H1 (cell line): ENCODE data around the gene PI4KA. TPM values are rescaled to one million over a fixed set of nuclear protein-coding genes. Genes with fewer than 3 reads are reported as not detected.

Source experiments
- CTCF ChIA-PET: fragments of 300-600 bp; sonication (Branson Sonifier 250); formaldehyde crosslinking; loops from one replicate; lab custom pipeline; 2021; ENCODE audit not compliant: partially characterized antibody; lab: Charles Lee
- POLR2A ChIA-PET: fragments of 300-600 bp; sonication (Branson Sonifier 250); formaldehyde crosslinking; loops from one replicate; lab custom pipeline; 2021; ENCODE audit warnings: inconsistent platforms; ENCODE audit not compliant: partially characterized antibody; lab: Charles Lee
- DNase-seq, 2 experiments: peaks; one replicate each; pipeline versions ENCODE4 v3.0.0 to v3.0.0-alpha.2; 2010 to 2022; ENCODE audit warnings: low spot score in 2 of 2, low read depth in 1 of 2, mixed read lengths in 1 of 2
- FAIRE-seq: peaks from 2 replicates; lab custom pipeline; 2011; peaks lifted over from hg19 to GRCh38; lab: Jason Lieb, UNC
- H2AFZ ChIP-seq: 2 replicates; pipeline ENCODE4 v1.8.1; 2012; ENCODE audit warnings: low read length, inconsistent platforms
- H2AK5ac ChIP-seq: 2 replicates; pipeline ENCODE4 v1.6.1; 2013; ENCODE audit warnings: low read depth, low read length
- H2BK120ac ChIP-seq: replicated peaks from 2 replicates; pipeline ENCODE3; 2013; ENCODE audit warnings: low read depth, low read length, inconsistent platforms
- H2BK12ac ChIP-seq: 2 replicates; pipeline ENCODE4 v1.6.1; 2013; ENCODE audit warnings: low read depth, low read length
- H2BK15ac ChIP-seq: 2 replicates; pipeline ENCODE4 v1.6.1; 2013; ENCODE audit warnings: low read length
- H2BK20ac ChIP-seq: 2 replicates; pipeline ENCODE4 v1.6.1; 2013; ENCODE audit warnings: low read length
- H2BK5ac ChIP-seq: 2 replicates; pipeline ENCODE4 v1.6.1; 2013; ENCODE audit warnings: low read depth, low read length
- H3K14ac ChIP-seq: 2 replicates; pipeline ENCODE4 v1.6.1; 2013; ENCODE audit warnings: inconsistent platforms; ENCODE audit not compliant: insufficient read length
- H3K18ac ChIP-seq: 2 replicates; pipeline ENCODE4 v1.6.1; 2013; ENCODE audit warnings: low read length; ENCODE audit errors: extremely low read depth
- H3K23ac ChIP-seq: 2 replicates; pipeline ENCODE4 v1.6.1; 2013; ENCODE audit warnings: inconsistent platforms; ENCODE audit not compliant: insufficient read length
- H3K23me2 ChIP-seq: 2 replicates; pipeline ENCODE4 v1.6.1; 2013; ENCODE audit warnings: low read depth, low read length
- H3K27ac ChIP-seq: 2 replicates; pipeline ENCODE4 v1.6.1; 2011; ENCODE audit warnings: low read depth, low read length, inconsistent platforms
- H3K27me3 ChIP-seq, 4 experiments: replicated peaks in 1 of 4; 1 replicate in 1 of 4; 2 replicates in 3 of 4; pipeline versions ENCODE4 v1.6.1 to v1.8.1; 2011 to 2013; ENCODE audit warnings: low read length in 3 of 4, mild to moderate bottlenecking in 3 of 4, inconsistent platforms in 2 of 4, mixed read lengths in 2 of 4, moderate library complexity in 1 of 4; ENCODE audit not compliant: control insufficient read depth in 3 of 4, insufficient read depth in 3 of 4; ENCODE audit errors: extremely low read depth in 1 of 4
- H3K36me3 ChIP-seq, 4 experiments: 2 replicates each; pipeline versions ENCODE4 v1.6.1 to v1.8.1; 2011 to 2013; ENCODE audit warnings: mild to moderate bottlenecking in 4 of 4, low read length in 3 of 4, moderate library complexity in 2 of 4, control low read depth in 1 of 4, inconsistent platforms in 1 of 4; ENCODE audit not compliant: insufficient read depth in 4 of 4, control insufficient read depth in 2 of 4
- H3K4ac ChIP-seq: replicated peaks from 2 replicates; pipeline ENCODE3; 2013; ENCODE audit warnings: low read length, low read depth, mixed read lengths, inconsistent platforms; ENCODE audit not compliant: insufficient read length
- H3K4me1 ChIP-seq, 4 experiments: replicated peaks in 1 of 4; 1 replicate in 1 of 4; 2 replicates in 3 of 4; pipeline versions ENCODE4 v1.6.1 to v1.8.1; 2011 to 2013; ENCODE audit warnings: low read length in 3 of 4, inconsistent platforms in 2 of 4, mixed read lengths in 1 of 4; ENCODE audit not compliant: insufficient read depth in 4 of 4, control insufficient read depth in 3 of 4
- H3K4me2 ChIP-seq, 2 experiments: 2 replicates each; pipeline versions ENCODE4 v1.6.1 to v1.8.1; 2011 to 2013; ENCODE audit warnings: low read depth in 2 of 2, low read length in 2 of 2, control low read depth in 1 of 2, inconsistent platforms in 1 of 2, mild to moderate bottlenecking in 1 of 2; ENCODE audit not compliant: insufficient read depth in 1 of 2
- H3K4me3 ChIP-seq, 4 experiments: fragments of 200-600, 300-600 bp in 1 of 4; sonication (generic), shearing (Covaris generic), sonication (Bioruptor Twin) in 1 of 4; 2 replicates each; pipeline versions ENCODE4 v1.5.1 to v1.8.1; 2011 to 2016; ENCODE audit warnings: low read length in 4 of 4, low read depth in 3 of 4, control low read depth in 2 of 4, inconsistent platforms in 2 of 4, mild to moderate bottlenecking in 2 of 4, mixed read lengths in 1 of 4, moderate library complexity in 1 of 4; ENCODE audit not compliant: insufficient read depth in 2 of 4; ENCODE audit errors: extremely low read depth in 1 of 4
- H3K56ac ChIP-seq: replicated peaks from 2 replicates; pipeline ENCODE3; 2013; ENCODE audit warnings: low read depth, mild to moderate bottlenecking, mixed read lengths, low read length, inconsistent platforms; ENCODE audit not compliant: insufficient read length
- H3K79me1 ChIP-seq: 2 replicates; pipeline ENCODE4 v1.6.1; 2013; ENCODE audit warnings: low read depth, low read length, control low read depth
- H3K79me2 ChIP-seq, 2 experiments: 2 replicates each; pipeline versions ENCODE4 v1.6.1 to v1.8.1; 2012 to 2013; ENCODE audit warnings: low read length in 2 of 2, mild to moderate bottlenecking in 2 of 2, inconsistent platforms in 1 of 2; ENCODE audit not compliant: insufficient read depth in 2 of 2, control insufficient read depth in 1 of 2
- H3K9ac ChIP-seq, 4 experiments: replicated peaks in 1 of 4; 1 replicate in 1 of 4; 2 replicates in 3 of 4; pipeline versions ENCODE4 v1.6.1 to v1.8.1; 2011 to 2013; ENCODE audit warnings: low read depth in 3 of 4, low read length in 3 of 4, control low read depth in 2 of 4, mild to moderate bottlenecking in 2 of 4, moderate library complexity in 2 of 4, inconsistent platforms in 1 of 4; ENCODE audit errors: extremely low read depth in 1 of 4
- H3K9me3 ChIP-seq, 2 experiments: 2 replicates each; pipeline versions ENCODE4 v1.6.1 to v1.8.1; 2012 to 2013; ENCODE audit warnings: mild to moderate bottlenecking in 2 of 2, moderate library complexity in 2 of 2, control low read depth in 1 of 2, inconsistent platforms in 1 of 2, low read depth in 1 of 2, low read length in 1 of 2, mixed read lengths in 1 of 2; ENCODE audit not compliant: insufficient read depth in 2 of 2
- H4K20me1 ChIP-seq, 2 experiments: replicated peaks in 1 of 2; 2 replicates each; pipeline versions ENCODE3 to v1.8.1; 2011 to 2013; ENCODE audit warnings: inconsistent platforms in 2 of 2, low read length in 2 of 2, mild to moderate bottlenecking in 1 of 2; ENCODE audit not compliant: insufficient read depth in 2 of 2, control insufficient read depth in 1 of 2
- H4K5ac ChIP-seq: 2 replicates; pipeline ENCODE4 v1.6.1; 2013; ENCODE audit warnings: low read length, low read depth, mixed read lengths, inconsistent platforms; ENCODE audit not compliant: insufficient read length
- H4K8ac ChIP-seq: 2 replicates; pipeline ENCODE4 v1.8.0; 2013; ENCODE audit warnings: mild to moderate bottlenecking, moderate library complexity, low read length, inconsistent platforms; ENCODE audit not compliant: insufficient read depth; ENCODE audit errors: extremely low read depth
- H4K91ac ChIP-seq: replicated peaks from 2 replicates; pipeline ENCODE3; 2013; ENCODE audit warnings: low read length, mixed read lengths, inconsistent platforms; ENCODE audit not compliant: insufficient read length
- CREB1 ChIP-seq: IDR thresholded peaks from 2 replicates; pipeline ENCODE4 v1.6.1; 2012; ENCODE audit warnings: inconsistent platforms
- CTBP2 ChIP-seq: IDR thresholded peaks from 2 replicates; pipeline ENCODE4 v1.7.0; 2011; ENCODE audit warnings: borderline replicate concordance, mild to moderate bottlenecking, moderate library complexity, mixed read lengths, low read length; ENCODE audit not compliant: insufficient read depth, insufficient read length
- EZH2 ChIP-seq: fragments of 200-600 bp; sonication (generic); IDR thresholded peaks from 2 replicates; pipeline ENCODE4 v1.7.1; 2012; ENCODE audit warnings: low read depth, mild to moderate bottlenecking, moderate library complexity, low read length, inconsistent platforms; ENCODE audit not compliant: severe bottlenecking
- FOSL1 ChIP-seq: IDR thresholded peaks from 2 replicates; pipeline ENCODE4 v1.6.1; 2011; ENCODE audit warnings: mild to moderate bottlenecking, low read depth, low read length, moderate library complexity; ENCODE audit not compliant: insufficient read depth
- GTF2F1 ChIP-seq: IDR thresholded peaks from 2 replicates; pipeline ENCODE4 v1.6.1; 2012; ENCODE audit warnings: low read depth, low read length, improper control_type of control experiment, borderline replicate concordance
- HDAC6 ChIP-seq: IDR thresholded peaks from one replicate; pipeline ENCODE4 v1.7.1; 2012; ENCODE audit warnings: low read depth, mild to moderate bottlenecking, inconsistent platforms, low read length, moderate library complexity
- JUN ChIP-seq: IDR thresholded peaks from 2 replicates; pipeline ENCODE4 v1.6.1; 2011; ENCODE audit warnings: low read depth, mild to moderate bottlenecking, improper control_type of control experiment, low read length
- KDM5A ChIP-seq: fragments of 200-600 bp; IDR thresholded peaks from 2 replicates; pipeline ENCODE4 v1.7.1; 2012; ENCODE audit warnings: mild to moderate bottlenecking, low read length, inconsistent platforms, mixed read lengths
- RBBP5 ChIP-seq: IDR thresholded peaks from 2 replicates; pipeline ENCODE4 v1.7.1; 2012; ENCODE audit warnings: low read depth, mild to moderate bottlenecking, inconsistent platforms, low read length, moderate library complexity, borderline replicate concordance
- SAP30 ChIP-seq: fragments of 300-600 bp; sonication (generic); IDR thresholded peaks from 2 replicates; pipeline ENCODE4 v1.7.1; 2012; ENCODE audit warnings: low read length, moderate library complexity, mild to moderate bottlenecking, inconsistent platforms; ENCODE audit not compliant: insufficient read depth, insufficient replicate concordance
- SIN3A ChIP-seq, 2 experiments: IDR thresholded peaks in 1 of 2; conservative IDR thresholded peaks in 1 of 2; 2 replicates each; pipeline ENCODE4 v1.6.1; 2011 to 2012; ENCODE audit warnings: low read length in 2 of 2, improper control_type of control experiment in 1 of 2, low read depth in 1 of 2, mild to moderate bottlenecking in 1 of 2
- SRF ChIP-seq: IDR thresholded peaks from 2 replicates; pipeline ENCODE4 v1.6.1; 2011; ENCODE audit warnings: mild to moderate bottlenecking, low read depth, low read length, moderate library complexity
- SUZ12 ChIP-seq: fragments of 200-600 bp; sonication (generic); IDR thresholded peaks from 2 replicates; pipeline ENCODE4 v1.6.1; 2012; ENCODE audit warnings: mild to moderate bottlenecking, inconsistent platforms, low read length, moderate library complexity, mixed read lengths
- YY1 ChIP-seq: IDR thresholded peaks from 2 replicates; pipeline ENCODE4 v1.6.1; 2011; ENCODE audit warnings: low read depth, mild to moderate bottlenecking, low read length
- WGBS, 2 experiments: shearing (Covaris generic) in 1 of 2; methylation state at CpG; one replicate each; pipeline versions ENCODE4 v1.1.6 to v1.1.7; 2013 to 2015; ENCODE audit warnings: low lambda C conversion rate in 2 of 2, mixed read lengths in 2 of 2, inconsistent platforms in 1 of 2, low coverage in 1 of 2, missing lambda C conversion rate in 1 of 2; ENCODE audit not compliant: insufficient replicate concordance in 2 of 2, insufficient coverage in 1 of 2, insufficient read length in 1 of 2; ENCODE audit errors: extremely low coverage in 1 of 2, missing lambda C conversion rate in 1 of 2; 5-methylcytosine and 5-hydroxymethylcytosine counted together
- polyA plus RNA-seq, 7 experiments: library from polyadenylated mRNA; depleted of rRNA in 3 of 7; stranded (reverse) in 5 of 7; unstranded in 2 of 7; fragments of >200 nt in 5 of 7; fragments of 200-250 nt in 2 of 7; gene quantifications; 1 replicate in 5 of 7; 2 replicates in 1 of 7; 4 replicates in 1 of 7; pipeline versions ENCODE4 v1.2.1 to v1.2.3, GENCODE V29; 2011 to 2013; ENCODE audit warnings: missing spikeins in 2 of 7, mixed read lengths in 2 of 7
- total RNA-seq: library from RNA; stranded (reverse); fragmentation: NEBNext Ultra II Directional; extraction: Animal tissue kit (Norgen Biotek cat#: 25700); gene quantifications from 2 replicates; pipeline ENCODE4 v1.2.1, GENCODE V29; 2021

Gene PI4KA
- total and polyA plus RNA-seq, 2 of the 8 experiments (the other 6 are each of a cell fraction or from before 2014, with no cell fraction given), result 22.5 to 37.7 TPM

DNA sequence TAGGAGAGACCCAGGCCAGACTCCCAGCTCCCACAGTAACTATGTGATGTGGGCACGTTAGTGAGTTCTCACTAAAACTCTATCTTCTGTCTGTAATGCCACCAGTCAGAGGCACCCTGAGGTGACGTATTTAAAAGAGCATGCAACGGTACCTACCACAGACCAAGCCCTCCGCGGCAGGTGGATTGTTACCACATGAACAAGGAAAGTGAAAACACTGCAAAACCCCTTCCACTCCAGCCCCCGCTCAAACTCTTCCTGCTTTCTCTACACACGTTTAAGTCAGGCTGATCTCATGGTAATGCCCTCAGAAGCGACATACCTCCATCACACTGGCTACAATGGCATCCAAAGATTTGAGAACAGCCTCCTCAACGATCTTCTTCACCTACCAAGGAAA lies 48.0 kb downstream of the PI4KA start:
- H2BK5ac ChIP-seq, result no peak overlapping the region
- TF ChIP-seq JUN, result no peak
- no peak for TF ChIP-seq EZH2
- TF ChIP-seq HDAC6, result no peak
- TF ChIP-seq SRF, result no peak
- TF ChIP-seq YY1, result no peak
- TF ChIP-seq RBBP5, result no peak
- TF ChIP-seq SUZ12, result no peak
- TF ChIP-seq GTF2F1, result no peak
- no peak for TF ChIP-seq CTBP2
- no peak for TF ChIP-seq SIN3A (conservative IDR thresholded peaks at IDR 0.05 in 1 of 2, IDR thresholded peaks at IDR 0.05 in 1 of 2; ENCODE audit: low read depth in 1 of 2, low read length in 2 of 2)
- no peak for TF ChIP-seq SAP30
- no peak for TF ChIP-seq FOSL1
- no peak for TF ChIP-seq CREB1
- no peak for TF ChIP-seq KDM5A

More for the DNA sequence above, 48.0 kb downstream of the PI4KA start:
- Histone ChIP-seq H3K4me2 (no peak overlapping the region), H2BK15ac (no peak overlapping the region), H3K23ac (no peak overlapping the region), H3K14ac (no peak overlapping the region), H2AK5ac (no peak overlapping the region), H3K56ac (no peak overlapping the region), H3K4ac (no peak overlapping the region), H2BK20ac (no peak overlapping the region), H3K27ac (no peak overlapping the region), H2BK120ac (no peak overlapping the region), H3K9me3 (no peaks in the 10 kb centered on the region), H4K8ac (no peak overlapping the region), H3K23me2 (no peaks in the 10 kb centered on the region), H3K4me3 (no peak overlapping the region), H3K9ac (no peak overlapping the region), H3K27me3 (no peaks in the 10 kb centered on the region), H4K20me1 (peaks cover 0 to 1% of the 10 kb centered on the region in 2 experiments), H3K36me3 (peaks cover 0 to 9% (median 4%) of the 10 kb centered on the region in 4 experiments; a peak in 1 of 8 replicates), H2BK12ac (no peak overlapping the region), H3K79me1 (no peaks in the 10 kb centered on the region), H2AFZ (no peak overlapping the region), H3K79me2 (no peaks in the 10 kb centered on the region), H3K4me1 (no peaks in the 10 kb centered on the region), H3K18ac (no peak overlapping the region), H4K5ac (no peak overlapping the region), H4K91ac (no peak overlapping the region)
- DNase-seq (no peak), FAIRE-seq (no peak)
- POLR2A ChIA-PET, result no interaction called here
- CTCF ChIA-PET, result no interaction called here
- 94% methylated on average over 9 of the region's 9 CpGs; no CpG with 5 or more reads in 1 of the 2 experiments for WGBS, 2 experiments
